NT2/D1 (cell line): Measurements from ENCODE around the gene MRPL55.

Experiments used
- SUZ12 ChIP-seq: IDR thresholded peaks from 2 replicates; pipeline ENCODE4 v1.6.1; 2011; ENCODE audit not compliant: insufficient read length, insufficient read depth; ENCODE audit errors: extremely low read depth
- YY1 ChIP-seq: IDR thresholded peaks from 2 replicates; pipeline ENCODE4 v1.6.1; 2011; ENCODE audit not compliant: insufficient read length, insufficient read depth
- ZNF274 ChIP-seq: IDR thresholded peaks from 2 replicates; pipeline ENCODE4 v1.6.1; 2011; ENCODE audit warnings: mild to moderate bottlenecking, low read depth, low read length

DNA sequence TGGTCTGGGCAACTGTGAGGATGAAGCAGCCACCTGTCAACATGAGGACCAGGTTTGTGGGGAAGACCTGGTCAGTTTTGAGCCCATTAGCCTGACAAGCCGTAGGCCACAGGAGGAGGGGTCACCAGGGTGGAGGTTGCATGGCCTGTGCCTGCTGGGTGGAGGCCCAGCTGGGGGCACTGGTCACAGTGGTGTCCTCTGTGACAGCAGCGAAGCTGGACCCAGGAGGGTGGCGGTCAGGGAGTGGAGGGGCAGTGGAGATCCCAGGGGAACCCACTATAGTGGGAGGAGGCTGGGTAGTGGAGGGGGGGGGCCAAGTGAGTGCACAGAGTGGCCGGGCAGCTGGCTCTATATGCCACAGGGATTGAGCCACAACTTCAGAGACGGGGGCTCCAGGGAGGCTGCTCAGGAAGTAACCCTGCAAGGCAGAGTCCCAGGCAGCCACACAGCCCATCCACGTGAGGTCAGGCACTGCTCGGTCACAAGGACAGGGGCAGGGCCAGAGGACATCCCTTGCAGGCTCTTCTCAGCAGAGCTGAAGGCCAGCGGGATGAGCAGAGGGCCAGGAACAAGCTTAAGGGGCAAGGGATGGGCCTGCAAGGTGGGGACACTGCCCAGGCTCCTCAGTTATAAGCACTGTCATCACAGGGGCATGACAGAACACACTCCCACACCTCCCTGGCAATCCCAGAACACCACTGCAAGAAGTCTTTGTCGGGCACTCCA is 3.7 kb downstream of the MRPL55 start:
- TF ChIP-seq YY1 (no peak), SUZ12 (no peak), ZNF274 (no peak)
